CD4-positive, alpha-beta memory T cell (primary cell): ENCODE data around the gene IRX4. TPM values are rescaled to one million over a fixed set of nuclear protein-coding genes. Genes with fewer than 3 reads are reported as not detected.

Experiments used
- CTCF ChIA-PET: fragments of 350-600 bp; sonication (Branson Sonifier 250); formaldehyde crosslinking; loops from one replicate; lab custom pipeline; 2021; ENCODE audit warnings: inconsistent platforms; ENCODE audit not compliant: partially characterized antibody; lab: Charles Lee
- POLR2A ChIA-PET: fragments of 350-600 bp; sonication (Branson Sonifier 250); formaldehyde crosslinking; loops from one replicate; lab custom pipeline; 2021; ENCODE audit not compliant: partially characterized antibody; lab: Charles Lee
- DNase-seq, 5 donors: peaks; one replicate each; pipeline versions ENCODE4 v3.0.0 to v3.0.0-alpha.2; 2020 to 2022; ENCODE audit warnings: mixed read lengths in 1 of 5
- H3K27ac ChIP-seq: one replicate; pipeline ENCODE4 v1.7.0; 2013; ENCODE audit warnings: low read depth, low read length
- H3K27me3 ChIP-seq: 2 replicates; pipeline ENCODE4 v1.7.0; 2013; ENCODE audit warnings: mild to moderate bottlenecking, low read length, moderate library complexity; ENCODE audit not compliant: insufficient read depth
- H3K36me3 ChIP-seq: 2 replicates; pipeline ENCODE4 v1.7.0; 2013; ENCODE audit warnings: mild to moderate bottlenecking, low read length, moderate library complexity; ENCODE audit not compliant: insufficient read depth
- H3K4me1 ChIP-seq: 2 replicates; pipeline ENCODE4 v1.7.0; 2013; ENCODE audit warnings: mild to moderate bottlenecking, low read length, moderate library complexity; ENCODE audit not compliant: insufficient read depth
- H3K4me3 ChIP-seq, 2 donors: one replicate each; pipeline ENCODE4 v1.7.0; 2013; ENCODE audit warnings: low read length in 2 of 2, mild to moderate bottlenecking in 1 of 2
- H3K9me3 ChIP-seq, 2 donors: one replicate each; pipeline ENCODE4 v1.7.0; 2013; ENCODE audit warnings: low read length in 2 of 2, control low read depth in 1 of 2; ENCODE audit not compliant: control insufficient read depth in 1 of 2
- H3K27ac Mint-ChIP-seq, 7 donors: one replicate each; pipeline ENCODE4 v1.8.0; 2020 to 2021; ENCODE audit warnings: mixed read lengths in 7 of 7, mild to moderate bottlenecking in 6 of 7, inconsistent platforms in 3 of 7, moderate library complexity in 3 of 7
- H3K27me3 Mint-ChIP-seq, 2 donors: one replicate each; pipeline ENCODE4 v1.8.0; 2020 to 2021; ENCODE audit warnings: mixed read lengths in 2 of 2
- H3K36me3 Mint-ChIP-seq, 2 donors: one replicate each; pipeline ENCODE4 v1.8.0; 2020 to 2021; ENCODE audit warnings: mixed read lengths in 2 of 2, inconsistent platforms in 1 of 2, mild to moderate bottlenecking in 1 of 2
- H3K4me1 Mint-ChIP-seq, 4 donors: one replicate each; pipeline ENCODE4 v1.8.0; 2020 to 2021; ENCODE audit warnings: mixed read lengths in 4 of 4, mild to moderate bottlenecking in 1 of 4
- H3K4me3 Mint-ChIP-seq, 8 donors: one replicate each; pipeline ENCODE4 v1.8.0; 2020 to 2021; ENCODE audit warnings: mixed read lengths in 8 of 8, mild to moderate bottlenecking in 7 of 8, moderate library complexity in 6 of 8, inconsistent platforms in 3 of 8
- H3K9me3 Mint-ChIP-seq, 8 donors: one replicate each; pipeline ENCODE4 v1.8.0; 2020 to 2021; ENCODE audit warnings: mixed read lengths in 8 of 8, mild to moderate bottlenecking in 5 of 8, inconsistent platforms in 3 of 8, moderate library complexity in 1 of 8
- intact Hi-C: fragments of 100-400 bp; cut with micrococcal nuclease; formaldehyde crosslinking; loops from one replicate; pipeline ENCODE4 v1.15.1; 2023
- polyA plus RNA-seq, 2 donors: library from polyadenylated mRNA; unstranded; fragments of 300-500 nt; fragmentation: Illumina TruSeq; gene quantifications; one replicate each; pipeline ENCODE4 v1.2.3, GENCODE V29; 2021
- total RNA-seq, 2 experiments: library from RNA; stranded (reverse); gene quantifications; one replicate each; pipeline ENCODE4 v1.2.3, GENCODE V29; 2021

IRX4 gene
- total and polyA plus RNA-seq, 4 experiments from 2014 or later, result not detected

- H3K27me3 Mint-ChIP-seq, result peaks cover 3 to 8% of the 10 kb centered on the region in 2 donors
- Histone ChIP-seq H3K9me3 (no peaks in the 10 kb centered on the region), H3K27ac (no peak overlapping the region), H3K36me3 (no peaks in the 10 kb centered on the region), H3K4me3 (no peak overlapping the region), H3K4me1 (no peaks in the 10 kb centered on the region), H3K27me3 (no peaks in the 10 kb centered on the region)
- no peak overlapping the region for H3K27ac Mint-ChIP-seq
- no peaks in the 10 kb centered on the region for H3K36me3 Mint-ChIP-seq
- POLR2A ChIA-PET, result no interaction called here
- CTCF ChIA-PET, result no interaction called here
- intact Hi-C loops, result no loop called here
- H3K4me3 Mint-ChIP-seq, result no peak overlapping the region
- peaks cover 0 to 10% (median 1%) of the 10 kb centered on the region in 8 donors for H3K9me3 Mint-ChIP-seq
- no peak for DNase-seq
- no peaks in the 10 kb centered on the region for H3K4me1 Mint-ChIP-seq
Observed at GRCh38 chr5:1918488-1919208, 35.9 kb upstream of the IRX4 start.

GRCh38 chr5:1917830-1918487 lies 35.2 kb upstream of the IRX4 start:
- intact Hi-C loops, result no loop called here
- Histone ChIP-seq H3K9me3 (no peaks in the 10 kb centered on the region), H3K36me3 (no peaks in the 10 kb centered on the region), H3K4me1 (no peaks in the 10 kb centered on the region), H3K27me3 (no peaks in the 10 kb centered on the region), H3K4me3 (no peak overlapping the region), H3K27ac (no peak overlapping the region)
- Mint-ChIP-seq H3K4me3 (no peak overlapping the region), H3K9me3 (peaks cover 0 to 10% (median 1%) of the 10 kb centered on the region in 8 donors), H3K27me3 (peaks cover 3 to 8% of the 10 kb centered on the region in 2 donors), H3K4me1 (no peaks in the 10 kb centered on the region), H3K36me3 (no peaks in the 10 kb centered on the region), H3K27ac (peak overlapping the region in 1 of 7 donors; percentile 8)
- CTCF ChIA-PET, result no interaction called here
- no peak for DNase-seq
- POLR2A ChIA-PET, result no interaction called here

- intact Hi-C loops, result no loop called here
- CTCF ChIA-PET, result no interaction called here
- Histone ChIP-seq H3K4me3 (no peak overlapping the region), H3K27ac (no peak overlapping the region), H3K27me3 (no peaks in the 10 kb centered on the region), H3K9me3 (no peaks in the 10 kb centered on the region), H3K36me3 (no peaks in the 10 kb centered on the region), H3K4me1 (no peaks in the 10 kb centered on the region)
- Mint-ChIP-seq H3K27ac (no peak overlapping the region), H3K36me3 (no peaks in the 10 kb centered on the region), H3K27me3 (peaks cover 3 to 12% of the 10 kb centered on the region in 2 donors), H3K4me3 (no peak overlapping the region), H3K9me3 (peaks cover 0 to 12% (median 1%) of the 10 kb centered on the region in 8 donors), H3K4me1 (no peaks in the 10 kb centered on the region)
- no peak for DNase-seq
- POLR2A ChIA-PET, result no interaction called here
Observed at GRCh38 chr5:1916041-1917001, 33.6 kb upstream of the IRX4 start.

GRCh38 chr5:1915316-1915715 lies 32.6 kb upstream of the IRX4 start:
- intact Hi-C loops, result no loop called here
- H3K4me3 Mint-ChIP-seq, result no peak overlapping the region
- Histone ChIP-seq H3K36me3 (no peaks in the 10 kb centered on the region), H3K27ac (no peak overlapping the region), H3K4me1 (no peaks in the 10 kb centered on the region), H3K4me3 (no peak overlapping the region), H3K27me3 (no peaks in the 10 kb centered on the region), H3K9me3 (no peaks in the 10 kb centered on the region)
- H3K36me3 Mint-ChIP-seq, result no peaks in the 10 kb centered on the region
- CTCF ChIA-PET, result no interaction called here
- POLR2A ChIA-PET, result no interaction called here
- peaks cover under 1 to 12% of the 10 kb centered on the region in 2 donors for H3K27me3 Mint-ChIP-seq
- no peak for DNase-seq
- H3K27ac Mint-ChIP-seq, result no peak overlapping the region
- H3K9me3 Mint-ChIP-seq, result peaks cover 0 to 12% (median 1%) of the 10 kb centered on the region in 8 donors
- H3K4me1 Mint-ChIP-seq, result no peaks in the 10 kb centered on the region

GRCh38 chr5:1914471-1914870 lies 31.7 kb upstream of the IRX4 start:
- Mint-ChIP-seq H3K36me3 (no peaks in the 10 kb centered on the region), H3K4me1 (no peaks in the 10 kb centered on the region), H3K9me3 (peaks cover 0 to 12% (median 1%) of the 10 kb centered on the region in 8 donors), H3K27ac (no peak overlapping the region), H3K27me3 (peaks cover 2 to 15% of the 10 kb centered on the region in 2 donors), H3K4me3 (no peak overlapping the region)
- H3K9me3 ChIP-seq, result no peaks in the 10 kb centered on the region
- intact Hi-C loops, result no loop called here
- no peaks in the 10 kb centered on the region for H3K4me1 ChIP-seq
- H3K27ac ChIP-seq, result no peak overlapping the region
- no peaks in the 10 kb centered on the region for H3K27me3 ChIP-seq
- H3K4me3 ChIP-seq, result no peak overlapping the region
- ChIA-PET POLR2A (no interaction called here), CTCF (no interaction called here)
- no peaks in the 10 kb centered on the region for H3K36me3 ChIP-seq
- DNase-seq, result no peak

GRCh38 chr5:1913578-1913977 lies 30.9 kb upstream of the IRX4 start:
- H3K36me3 ChIP-seq, result no peaks in the 10 kb centered on the region
- Mint-ChIP-seq H3K27ac (no peak overlapping the region), H3K27me3 (peaks cover 2 to 15% of the 10 kb centered on the region in 2 donors), H3K4me1 (no peaks in the 10 kb centered on the region), H3K9me3 (peaks cover 0 to 12% (median 1%) of the 10 kb centered on the region in 8 donors), H3K4me3 (no peak overlapping the region), H3K36me3 (no peaks in the 10 kb centered on the region)
- no peaks in the 10 kb centered on the region for H3K4me1 ChIP-seq
- intact Hi-C loops, result no loop called here
- H3K27ac ChIP-seq, result no peak overlapping the region
- H3K9me3 ChIP-seq, result no peaks in the 10 kb centered on the region
- H3K4me3 ChIP-seq, result no peak overlapping the region
- DNase-seq, result no peak
- ChIA-PET POLR2A (no interaction called here), CTCF (no interaction called here)
- H3K27me3 ChIP-seq, result no peaks in the 10 kb centered on the region
